HG03460 (cell line): ENCODE measurements around the gene INPP4A.

Experiments
- ATAC-seq: cut with Tn5 transposase; IDR thresholded peaks from one replicate; pipeline ENCODE4 v1.9.1; 2021; ENCODE audit not compliant: unreplicated experiment

INPP4A gene

DNA sequence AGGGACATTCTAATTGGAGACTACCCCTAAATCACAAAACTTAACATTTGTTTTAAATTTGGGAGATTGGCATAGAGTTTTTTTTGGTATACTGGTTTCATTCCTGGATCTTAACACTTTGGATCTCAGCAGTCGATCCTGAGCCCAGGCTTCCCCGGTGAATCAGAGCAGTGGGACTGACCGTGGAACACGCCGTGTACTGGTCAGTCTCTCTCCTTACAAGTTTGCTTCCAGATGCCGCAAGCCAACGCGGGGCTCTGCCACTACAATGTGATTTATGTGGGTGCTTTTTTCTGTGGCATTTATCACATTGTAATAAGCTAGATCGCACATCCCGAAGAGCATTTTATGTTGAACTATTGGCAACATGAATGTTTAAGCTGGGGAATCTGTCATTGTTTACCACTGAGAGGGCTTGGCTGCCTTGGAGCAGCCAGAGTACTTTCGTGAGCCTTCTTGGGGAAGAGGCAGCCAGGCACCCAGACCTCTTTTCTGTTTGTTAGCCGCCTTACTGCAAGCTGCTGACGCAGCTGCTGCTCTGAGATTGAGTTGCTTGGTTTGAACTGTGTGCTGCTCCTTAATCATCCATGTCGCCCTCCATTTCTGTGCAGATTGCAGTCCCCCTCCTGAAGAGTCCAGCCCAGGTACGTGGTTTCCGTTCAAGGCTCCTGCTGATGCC lies 114.3 kb downstream of the INPP4A start:
- ATAC-seq = no peak

DNA sequence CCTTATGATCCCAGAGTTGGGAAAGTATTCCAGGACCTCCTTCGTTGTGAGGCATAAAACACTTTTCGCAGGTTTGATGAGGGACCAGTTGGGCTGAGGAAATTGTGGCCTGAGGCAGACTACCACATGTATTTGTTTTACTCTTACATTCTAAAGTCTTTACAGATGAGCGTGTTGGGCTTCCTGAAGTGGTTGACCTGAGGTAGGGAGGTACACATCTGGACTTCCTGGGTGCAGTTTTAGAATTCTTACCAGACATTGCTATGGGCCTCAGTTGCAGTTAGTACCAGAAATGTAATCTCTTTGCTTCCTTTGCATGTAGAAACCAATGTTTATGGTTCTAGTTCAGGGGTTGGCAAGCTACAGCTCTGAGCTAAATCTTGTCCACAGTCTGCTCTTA lies 114.9 kb downstream of the INPP4A start:
- no peak for ATAC-seq

DNA sequence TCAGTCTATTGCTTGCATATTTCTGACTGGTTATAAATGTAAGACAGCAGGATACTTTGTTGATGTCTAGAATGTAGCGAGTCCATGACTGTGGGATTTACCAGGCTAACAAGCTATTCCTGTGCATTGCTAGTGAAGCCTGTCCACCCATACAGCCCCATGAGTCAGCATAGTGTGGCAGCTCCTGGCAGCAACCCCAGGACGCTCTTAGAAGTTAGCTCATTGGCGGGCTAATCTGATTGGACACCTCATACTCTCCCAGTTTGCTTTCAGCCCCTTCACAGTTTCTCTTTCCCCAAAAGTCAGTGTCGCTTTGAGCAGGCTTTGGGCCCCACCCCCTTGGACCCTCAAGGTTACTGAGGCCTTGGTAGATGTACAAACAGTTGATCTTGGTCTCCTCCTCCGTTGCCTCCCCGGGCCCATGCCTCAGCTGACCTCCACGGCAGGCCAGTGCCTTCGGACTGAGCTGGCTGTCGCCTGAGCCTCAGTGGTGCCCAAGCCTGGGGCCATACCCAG lies 115.7 kb downstream of the INPP4A start:
- ATAC-seq = no peak

DNA sequence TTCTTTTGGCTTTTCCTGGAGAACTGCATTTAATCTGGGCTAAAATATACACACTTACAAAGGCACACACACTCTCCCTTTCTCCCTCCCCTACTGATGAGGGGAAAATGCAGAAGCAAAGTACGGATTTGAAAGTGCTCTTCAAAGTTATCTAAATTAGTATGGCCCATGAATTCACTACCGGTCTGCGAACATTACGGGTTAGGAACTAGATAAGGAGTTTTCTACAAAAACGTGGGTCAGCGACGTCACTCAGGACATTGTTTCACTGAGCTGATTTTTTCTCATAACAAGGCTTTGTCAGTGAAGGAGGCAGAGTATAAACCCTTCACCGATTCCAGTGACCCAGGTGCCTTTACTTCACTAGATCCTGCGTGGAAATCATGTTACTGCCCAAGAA lies 116.4 kb downstream of the INPP4A start:
- no peak for ATAC-seq

DNA sequence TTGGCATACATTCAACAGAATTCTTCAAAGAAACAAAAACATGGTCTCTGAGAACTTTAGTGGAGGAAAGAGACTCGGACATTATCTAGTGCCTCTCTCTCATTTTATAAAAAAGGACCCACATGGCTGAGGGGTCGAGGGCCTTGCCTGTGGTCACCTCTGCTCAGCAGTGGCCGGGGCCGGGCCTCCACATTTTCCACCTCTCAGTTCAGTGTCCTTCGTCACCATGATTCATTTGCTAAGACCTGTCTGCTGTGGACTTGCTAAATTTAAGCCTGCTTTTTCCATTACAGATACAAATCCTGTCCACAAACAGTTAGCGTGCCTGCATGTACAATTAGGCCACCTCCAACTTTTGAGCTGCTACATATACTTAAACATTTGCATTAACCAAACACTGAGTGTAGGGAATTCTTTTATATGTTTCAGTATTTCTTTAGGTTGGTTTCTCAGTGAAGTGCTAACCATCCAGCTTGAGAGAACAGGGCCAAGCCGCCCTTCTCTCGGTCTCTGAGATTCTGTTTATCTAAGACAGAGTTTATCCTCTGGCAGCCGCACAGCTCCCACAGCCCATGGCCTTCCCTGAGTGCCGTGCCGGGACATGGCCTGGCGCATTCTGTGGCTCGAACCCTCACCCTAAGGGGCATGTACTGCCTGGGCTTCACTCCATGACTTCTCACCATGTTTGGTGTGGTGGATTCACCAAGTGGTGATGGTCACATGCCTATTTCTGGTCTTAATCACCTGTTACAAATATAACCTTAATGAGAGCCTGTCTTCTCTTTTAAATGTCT lies 117.4 kb downstream of the INPP4A start:
- no peak for ATAC-seq

DNA sequence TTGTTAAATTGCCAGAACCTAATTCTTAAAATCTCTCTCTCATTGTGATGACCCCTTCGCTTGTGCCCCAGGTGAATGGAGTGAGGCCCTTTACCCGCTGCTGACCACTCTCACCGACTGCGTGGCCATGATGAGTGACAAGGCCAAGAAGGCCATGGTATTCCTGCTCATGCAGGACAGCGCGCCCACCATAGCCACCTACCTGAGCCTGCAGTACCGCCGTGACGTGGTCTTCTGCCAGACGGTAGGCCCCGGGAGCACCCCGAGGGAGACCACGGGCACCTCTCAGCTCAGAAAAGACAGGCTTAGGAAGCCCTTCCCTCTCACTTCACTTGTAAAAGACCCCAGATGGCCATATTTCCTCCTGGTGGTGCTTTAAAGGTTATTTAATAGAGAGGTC lies 118.7 kb downstream of the INPP4A start:
- no peak for ATAC-seq

DNA sequence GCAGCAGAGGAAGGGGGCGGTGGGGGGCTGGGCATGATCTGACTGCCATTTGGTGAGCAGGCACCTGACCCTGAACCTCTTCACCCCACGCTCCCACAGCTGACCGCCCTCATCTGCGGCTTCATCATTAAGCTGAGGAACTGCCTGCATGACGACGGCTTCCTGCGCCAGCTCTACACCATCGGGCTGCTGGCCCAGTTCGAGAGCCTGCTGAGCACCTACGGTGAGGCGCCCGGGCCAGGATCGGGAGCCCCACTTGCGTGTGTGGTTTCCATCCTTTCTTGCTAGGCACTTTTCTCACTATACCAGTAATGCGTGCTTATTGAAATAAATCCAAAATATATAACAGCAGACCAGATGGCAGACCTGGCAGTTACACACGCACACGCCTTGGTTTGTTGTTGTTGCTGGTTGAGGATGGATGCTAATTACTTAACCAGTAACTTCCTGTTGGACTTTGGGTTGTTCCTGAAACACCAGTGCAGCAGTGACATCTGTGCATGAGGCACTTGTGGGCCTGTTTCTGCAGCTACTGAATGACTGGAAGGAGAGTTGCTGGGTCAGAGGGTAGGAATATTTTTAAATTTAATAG lies 120.0 kb downstream of the INPP4A start:
- ATAC-seq = no peak

DNA sequence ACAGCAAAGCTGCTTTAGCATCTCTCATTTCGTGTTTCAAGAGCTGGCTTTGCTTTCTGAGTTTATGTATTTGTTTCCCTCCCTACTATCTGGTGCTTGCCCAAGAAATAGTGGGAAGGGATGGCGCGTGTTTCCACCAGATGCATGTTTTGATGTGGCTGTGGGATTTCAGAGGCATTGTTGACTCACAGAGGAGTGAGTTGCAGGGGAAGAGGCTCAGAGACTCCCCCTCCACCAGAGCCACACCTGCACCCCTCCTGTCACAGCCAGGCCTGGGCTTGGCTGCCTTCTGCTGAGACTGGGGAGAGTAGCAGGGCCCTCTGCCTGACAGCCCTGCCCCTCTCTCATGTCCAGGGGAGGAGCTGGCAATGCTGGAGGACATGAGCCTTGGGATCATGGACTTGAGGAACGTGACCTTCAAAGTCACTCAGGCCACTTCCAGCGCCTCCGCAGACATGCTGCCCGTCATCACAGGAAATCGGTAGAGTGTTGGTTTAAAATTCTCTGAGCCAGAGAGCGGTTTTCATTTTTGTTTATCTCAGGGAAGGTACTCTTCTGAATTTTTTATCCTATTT lies 120.7 kb downstream of the INPP4A start:
- no peak for ATAC-seq

DNA sequence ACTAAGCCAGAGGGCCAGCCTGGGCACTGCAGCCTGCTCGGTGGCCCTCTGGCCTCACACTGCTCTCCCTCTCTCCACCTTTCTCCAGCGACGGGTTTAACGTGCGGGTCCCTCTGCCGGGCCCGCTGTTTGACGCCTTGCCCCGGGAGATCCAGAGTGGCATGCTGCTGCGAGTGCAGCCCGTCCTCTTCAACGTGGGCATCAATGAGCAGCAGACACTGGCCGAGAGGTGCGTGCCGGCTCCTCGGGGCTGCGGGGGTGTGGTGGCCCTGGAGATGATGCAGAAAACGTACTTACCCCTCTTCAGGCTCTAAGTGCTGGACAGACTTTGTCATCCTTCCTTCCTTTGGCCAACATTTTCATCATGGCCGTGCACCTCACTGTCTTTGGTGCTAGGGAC lies 121.3 kb downstream of the INPP4A start:
- ATAC-seq = no peak

DNA sequence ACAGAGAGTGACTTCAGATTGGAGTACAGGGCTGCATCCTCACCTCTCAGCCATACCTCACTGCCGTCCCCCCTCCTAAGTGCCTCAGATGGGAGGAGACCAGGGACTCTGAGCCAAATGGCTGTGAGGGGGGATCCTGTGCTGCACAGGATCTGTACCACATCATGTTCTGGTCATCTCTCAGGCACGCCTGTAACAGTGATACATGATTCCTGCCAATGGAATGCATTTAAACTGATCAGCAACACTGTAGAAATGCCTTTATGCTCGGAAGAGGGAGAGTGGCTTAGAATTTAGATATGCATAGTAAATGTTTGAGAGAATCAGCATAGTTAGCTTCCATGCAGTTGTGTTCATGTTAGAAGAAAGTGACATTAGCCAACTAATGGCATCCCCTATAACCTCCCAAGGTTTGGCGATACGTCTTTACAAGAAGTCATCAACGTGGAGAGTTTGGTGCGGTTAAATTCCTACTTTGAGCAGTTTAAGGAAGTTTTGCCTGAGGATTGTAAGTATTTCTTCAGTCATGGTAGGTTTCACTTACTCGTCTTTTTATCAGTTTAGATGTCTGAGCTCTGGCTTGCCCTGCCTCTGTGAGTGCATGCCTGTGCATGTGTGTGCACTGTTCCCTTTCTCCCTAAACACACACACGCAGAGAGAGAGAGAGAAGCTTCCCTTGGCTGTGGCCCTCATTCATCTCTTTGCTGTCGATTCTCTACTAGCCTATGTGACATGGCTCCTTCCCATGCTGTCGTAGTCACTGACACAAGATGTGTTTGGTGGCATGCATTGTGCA lies 123.7 kb downstream of the INPP4A start:
- ATAC-seq = no peak

DNA sequence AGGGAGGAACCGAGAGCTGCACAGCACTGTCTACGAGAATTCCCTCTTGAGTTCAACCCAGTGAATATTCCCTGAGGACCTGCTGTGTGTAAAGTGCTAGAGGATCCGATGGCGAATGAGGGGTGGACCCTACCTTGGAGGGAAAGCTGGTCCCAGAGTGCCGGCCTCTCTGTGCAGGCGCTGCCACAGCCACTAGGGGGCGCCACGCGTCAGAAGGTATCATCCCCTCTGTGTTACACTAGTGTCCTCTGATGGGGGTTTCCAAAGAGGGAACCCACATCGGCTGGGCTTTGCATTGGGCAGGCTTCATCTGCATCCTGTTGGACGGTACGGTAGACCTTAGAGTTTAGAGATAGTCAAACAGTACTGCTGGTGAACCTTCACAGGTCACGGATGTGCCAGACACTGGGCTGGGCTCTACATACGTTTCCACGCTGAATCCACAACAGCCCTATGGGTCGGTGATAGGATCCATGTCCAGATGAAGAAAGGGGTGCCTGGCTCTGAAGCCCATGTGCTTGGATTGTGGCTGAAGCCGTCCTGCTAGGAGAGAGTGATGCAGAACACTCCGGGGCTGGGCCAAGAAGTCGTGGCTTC lies 124.6 kb downstream of the INPP4A start:
- ATAC-seq = no peak

DNA sequence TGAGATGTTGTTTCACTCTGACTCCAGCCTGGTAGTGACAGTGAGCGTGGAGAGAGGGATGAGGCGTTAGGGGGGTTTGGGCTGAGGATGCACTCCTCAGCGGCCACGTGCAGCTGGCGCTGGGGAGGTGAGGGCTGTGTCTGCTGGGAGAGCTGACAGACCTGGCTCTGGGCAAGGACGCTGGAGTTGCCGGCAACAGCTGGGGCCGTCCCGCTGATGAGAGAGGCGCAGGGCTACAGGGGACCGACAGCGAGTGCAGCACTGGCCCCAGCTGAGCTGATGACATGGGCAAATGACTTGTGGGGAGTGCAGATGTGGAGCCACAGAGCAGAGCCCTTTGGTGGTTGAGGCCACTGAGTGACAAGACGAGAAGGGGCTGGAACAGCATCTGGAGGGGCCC lies 125.3 kb downstream of the INPP4A start:
- no peak for ATAC-seq

DNA sequence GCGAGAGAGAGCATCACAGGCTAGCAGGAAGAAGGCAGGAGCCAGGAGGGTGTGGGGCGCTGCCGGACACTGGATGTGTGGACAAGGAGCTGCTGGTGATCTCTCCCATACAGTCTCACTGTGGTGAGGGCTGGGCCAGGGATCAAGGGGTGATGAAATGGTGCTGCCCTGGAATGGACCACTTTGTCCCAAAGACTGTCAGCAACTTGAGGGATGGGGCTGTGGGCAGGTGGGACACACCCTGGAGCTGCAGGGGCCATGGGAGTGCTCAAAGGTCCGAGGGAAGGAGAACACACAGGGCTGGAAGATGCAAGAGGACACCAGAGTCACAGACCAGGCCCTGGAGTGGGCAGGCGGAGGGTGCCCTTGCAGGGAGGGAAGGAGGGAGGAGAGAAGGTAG lies 125.7 kb downstream of the INPP4A start:
- ATAC-seq = no peak

DNA sequence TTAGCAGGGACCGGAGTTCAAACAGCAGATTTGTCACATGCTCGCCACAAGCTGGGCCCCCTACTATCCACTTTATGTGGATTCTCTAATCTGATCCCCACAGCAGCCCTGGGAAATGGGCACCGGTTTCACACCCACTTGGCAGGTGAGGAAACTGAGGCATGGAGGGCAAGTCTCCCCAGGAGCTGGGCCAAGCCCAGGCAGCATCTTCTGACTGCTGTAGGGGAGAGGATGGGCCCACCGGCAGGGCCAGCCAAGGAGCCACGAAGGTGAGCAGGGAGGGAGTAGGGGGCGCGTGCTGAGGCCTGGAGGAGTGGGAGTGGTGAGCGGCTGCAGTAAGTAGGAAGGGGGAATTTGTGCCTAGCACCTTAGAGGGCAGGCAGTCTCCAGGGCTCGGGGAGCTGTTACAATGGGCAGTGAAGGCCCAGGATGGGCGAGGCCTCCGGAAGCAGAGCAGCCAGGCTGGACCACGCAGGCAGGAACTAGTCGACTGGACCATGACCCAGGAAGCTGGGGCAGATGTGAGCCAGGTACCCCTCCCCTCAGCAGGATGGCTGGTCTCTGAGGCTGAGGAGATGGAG lies 126.6 kb downstream of the INPP4A start:
- ATAC-seq = no peak

DNA sequence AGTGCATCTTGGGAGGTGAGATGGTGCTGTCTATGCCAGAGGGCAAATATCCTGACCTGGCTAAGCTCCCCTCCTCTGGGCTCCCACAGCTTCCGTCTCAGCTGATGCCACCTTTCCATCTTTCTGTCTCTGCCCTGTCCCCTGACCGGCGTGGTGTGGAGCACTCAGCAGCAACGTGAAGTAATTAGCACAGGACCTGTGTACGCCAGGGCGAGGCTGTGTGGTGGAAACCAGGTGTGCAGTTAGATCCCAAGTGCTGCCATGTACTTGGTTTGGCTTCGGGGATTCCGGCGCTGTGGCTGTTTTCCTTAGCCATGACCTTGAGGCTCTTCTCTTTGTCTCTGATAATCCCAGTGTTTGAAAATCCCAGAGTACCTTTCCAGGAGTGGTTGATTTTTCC lies 127.1 kb downstream of the INPP4A start:
- no peak for ATAC-seq

DNA sequence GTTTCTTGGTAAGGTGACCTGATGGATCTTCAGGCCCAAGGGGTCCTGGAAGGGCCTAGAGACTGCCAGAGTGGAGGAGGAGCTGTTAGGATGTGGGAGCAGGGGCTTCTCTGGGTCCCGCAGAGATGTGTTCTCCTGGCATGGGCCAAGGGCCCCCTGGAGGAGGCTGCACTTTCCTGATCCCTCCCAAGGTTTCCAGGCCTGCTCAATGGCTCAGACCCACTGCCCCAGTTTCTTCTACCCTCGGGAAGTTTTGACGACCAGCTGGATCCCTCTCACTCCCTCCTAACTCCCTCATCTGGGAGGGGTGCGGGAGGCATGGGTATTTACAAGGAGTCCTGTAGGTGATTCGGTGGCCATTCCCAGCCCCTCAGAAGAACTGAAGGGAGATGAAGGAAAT lies 127.6 kb downstream of the INPP4A start:
- no peak for ATAC-seq

DNA sequence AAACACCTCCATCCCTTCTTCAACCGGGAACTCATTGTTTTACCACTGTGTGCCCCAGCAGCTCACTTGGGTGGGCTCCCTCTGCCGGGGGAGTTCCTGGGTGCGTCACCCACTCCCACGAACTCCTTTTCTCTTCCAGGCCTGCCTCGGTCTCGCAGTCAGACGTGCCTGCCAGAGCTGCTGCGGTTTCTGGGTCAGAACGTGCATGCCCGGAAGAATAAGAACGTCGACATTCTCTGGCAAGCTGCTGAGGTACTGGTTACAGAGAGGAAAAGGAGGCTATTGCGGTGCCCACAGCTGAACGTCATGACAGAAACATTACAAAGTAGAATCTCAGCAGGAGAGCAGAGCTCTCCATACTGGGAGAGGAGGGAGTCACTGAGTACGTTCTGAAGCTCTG lies 128.0 kb downstream of the INPP4A start:
- ATAC-seq = no peak

DNA sequence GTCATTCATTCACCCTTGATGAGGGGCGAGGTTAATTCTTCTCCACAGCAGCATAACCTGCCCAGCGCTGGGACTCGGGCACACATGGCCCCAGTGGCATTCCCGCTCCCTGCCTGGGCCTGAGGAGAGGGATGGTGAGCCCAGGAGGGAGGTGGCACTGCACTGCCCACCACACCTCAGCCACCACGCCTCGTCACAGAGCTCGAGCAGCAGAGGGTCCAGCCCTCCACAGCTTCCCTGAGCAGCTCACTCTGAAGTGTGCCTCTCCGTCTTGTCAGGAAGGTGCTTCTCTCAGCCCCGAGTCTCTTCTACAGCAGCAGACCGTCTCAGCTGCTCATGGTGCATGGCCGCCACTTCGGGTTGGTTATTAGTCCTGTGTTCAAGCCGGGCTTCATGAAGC lies 128.8 kb downstream of the INPP4A start:
- ATAC-seq = no peak

DNA sequence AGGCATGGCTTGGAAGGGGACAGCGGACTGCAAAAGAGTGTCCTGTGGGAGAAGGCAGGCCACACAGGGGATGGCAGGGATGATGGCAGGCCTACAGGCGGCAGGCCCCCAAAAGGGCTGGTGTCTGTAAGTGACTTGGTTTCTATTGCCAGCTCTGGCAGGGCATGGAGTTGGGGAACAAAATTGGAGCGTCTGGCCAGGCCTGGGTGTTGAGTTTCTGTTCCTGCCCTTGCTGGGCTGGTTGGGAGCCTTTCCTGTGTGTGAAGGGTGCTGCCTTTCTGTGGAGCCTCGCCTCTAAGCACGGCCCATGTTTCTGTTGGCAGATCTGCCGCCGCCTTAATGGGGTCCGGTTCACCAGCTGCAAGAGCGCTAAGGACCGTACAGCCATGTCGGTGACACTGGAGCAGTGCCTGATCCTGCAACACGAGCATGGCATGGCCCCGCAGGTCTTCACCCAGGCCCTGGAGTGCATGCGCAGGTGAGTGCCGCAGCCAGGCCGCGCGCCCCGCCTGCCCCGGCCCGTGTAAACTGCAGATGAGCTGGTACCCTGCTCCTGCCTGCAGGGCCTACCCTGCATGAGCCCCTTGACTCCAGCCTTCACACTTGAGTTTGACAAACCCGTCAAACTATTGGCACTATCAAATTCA lies 132.1 kb downstream of the INPP4A start:
- no peak for ATAC-seq

DNA sequence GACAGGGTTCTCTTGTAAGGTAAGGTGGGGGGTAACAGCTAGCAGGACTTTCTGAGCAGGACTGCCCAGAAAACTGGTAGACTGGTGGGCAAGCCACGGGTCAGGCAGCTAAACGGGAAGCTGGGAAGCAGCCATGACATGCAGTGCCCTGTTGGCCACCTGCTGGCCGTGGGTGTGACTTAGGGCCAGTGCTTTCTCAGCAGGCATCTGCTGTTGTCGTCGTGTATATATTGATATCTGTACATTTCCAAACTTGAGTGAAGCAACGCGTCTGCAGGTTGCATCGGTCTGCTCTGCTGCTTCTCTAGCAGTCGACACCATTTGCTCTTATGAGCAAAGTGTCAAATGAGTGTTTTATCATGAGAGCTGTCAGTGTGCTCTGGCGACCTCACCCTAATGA lies 132.7 kb downstream of the INPP4A start:
- ATAC-seq = no peak
